GDM1 (cell line): Measurements from ENCODE around the gene TKFC.

ENCODE experiments used
- DNase-seq: peaks from one replicate; lab custom pipeline; 2025; lab: John Stamatoyannopoulos, UW

The TKFC gene

DNA sequence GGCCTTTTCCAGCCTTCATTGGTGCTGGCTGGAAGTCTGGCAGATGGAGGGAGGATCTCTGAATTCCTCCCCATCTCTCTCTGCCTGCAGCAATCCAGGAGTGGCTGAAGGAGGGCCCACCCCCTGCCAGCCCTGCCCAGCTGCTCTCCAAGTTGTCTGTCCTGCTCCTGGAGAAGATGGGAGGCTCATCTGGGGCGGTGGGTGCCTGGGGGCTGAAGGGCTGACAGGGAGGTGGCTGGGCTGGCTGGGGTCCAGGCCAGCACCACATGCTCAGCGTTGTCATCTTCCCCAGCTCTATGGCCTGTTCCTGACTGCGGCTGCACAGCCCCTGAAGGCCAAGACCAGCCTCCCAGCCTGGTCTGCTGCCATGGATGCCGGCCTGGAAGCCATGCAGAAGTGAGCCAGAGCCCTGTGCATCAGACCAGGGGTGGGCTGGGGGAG lies 12.2 kb downstream of the TKFC start:
- DNase-seq, result no peak

DNA sequence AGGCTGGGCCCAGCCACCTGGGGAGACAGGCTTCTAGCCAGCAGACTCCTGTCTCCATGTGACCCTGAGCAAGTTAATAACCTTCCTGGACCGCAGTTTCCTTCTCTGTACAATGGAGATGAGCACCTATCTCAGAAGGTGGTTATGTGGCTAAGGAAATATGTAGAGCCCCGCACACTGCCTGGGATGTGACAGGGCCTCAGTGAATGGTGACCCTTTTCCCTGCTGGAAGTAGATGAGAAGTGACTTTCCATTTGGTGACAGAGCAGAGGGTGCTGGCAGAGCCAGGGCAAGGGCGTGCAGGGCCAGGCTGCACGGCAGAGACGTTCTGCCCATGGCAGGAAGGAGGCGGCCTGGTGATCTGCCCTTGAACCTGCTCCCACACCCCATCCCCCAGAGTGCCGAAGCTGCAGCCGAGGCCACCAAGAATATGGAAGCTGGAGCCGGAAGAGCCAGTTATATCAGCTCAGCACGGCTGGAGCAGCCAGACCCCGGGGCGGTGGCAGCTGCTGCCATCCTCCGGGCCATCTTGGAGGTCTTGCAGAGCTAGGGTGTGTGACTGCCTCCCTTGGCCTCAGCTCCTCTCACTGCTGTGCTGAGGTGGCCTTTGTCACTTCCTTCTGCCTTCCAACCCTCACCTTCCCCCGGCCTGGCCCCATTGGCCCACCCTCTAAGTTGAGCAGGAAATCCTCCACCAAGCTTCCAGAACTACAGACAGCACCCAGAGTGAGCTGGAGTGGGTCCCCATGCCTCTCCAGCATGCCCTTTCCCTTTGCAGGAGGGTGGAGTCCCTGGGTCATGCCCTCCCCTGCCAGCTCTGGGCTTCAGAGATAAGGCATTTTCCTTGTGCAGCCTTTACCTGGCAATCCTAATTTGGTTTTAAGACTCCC lies 13.2 kb downstream of the TKFC start:
- DNase-seq, result peak; percentile 42

DNA sequence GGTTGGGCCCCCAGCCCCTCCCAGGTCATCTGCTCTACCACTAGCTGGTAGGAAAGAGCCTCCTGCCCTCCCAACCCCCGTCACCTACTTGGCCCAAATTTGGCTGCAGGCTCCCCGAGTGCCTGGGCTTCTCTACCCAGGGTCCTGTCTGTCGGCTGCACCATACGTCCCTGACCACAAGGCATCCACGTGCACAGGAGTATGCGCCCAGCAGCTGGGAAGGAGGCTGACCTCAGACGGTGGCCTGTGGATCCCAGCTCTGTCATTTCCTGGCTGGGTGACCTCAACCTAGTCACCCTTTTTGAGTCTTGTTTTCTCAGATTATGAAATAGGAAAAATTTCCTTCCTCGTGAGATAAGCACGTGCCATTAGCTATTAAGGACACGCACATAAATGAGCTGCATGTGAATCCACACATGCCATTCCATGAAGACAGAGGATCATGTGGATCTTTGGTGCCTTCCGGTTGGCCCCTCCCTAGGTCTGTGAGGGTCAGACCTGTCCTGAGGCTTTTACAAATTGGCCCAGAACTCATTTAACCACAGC lies 15.0 kb downstream of the TKFC start:
- no peak for DNase-seq

DNA sequence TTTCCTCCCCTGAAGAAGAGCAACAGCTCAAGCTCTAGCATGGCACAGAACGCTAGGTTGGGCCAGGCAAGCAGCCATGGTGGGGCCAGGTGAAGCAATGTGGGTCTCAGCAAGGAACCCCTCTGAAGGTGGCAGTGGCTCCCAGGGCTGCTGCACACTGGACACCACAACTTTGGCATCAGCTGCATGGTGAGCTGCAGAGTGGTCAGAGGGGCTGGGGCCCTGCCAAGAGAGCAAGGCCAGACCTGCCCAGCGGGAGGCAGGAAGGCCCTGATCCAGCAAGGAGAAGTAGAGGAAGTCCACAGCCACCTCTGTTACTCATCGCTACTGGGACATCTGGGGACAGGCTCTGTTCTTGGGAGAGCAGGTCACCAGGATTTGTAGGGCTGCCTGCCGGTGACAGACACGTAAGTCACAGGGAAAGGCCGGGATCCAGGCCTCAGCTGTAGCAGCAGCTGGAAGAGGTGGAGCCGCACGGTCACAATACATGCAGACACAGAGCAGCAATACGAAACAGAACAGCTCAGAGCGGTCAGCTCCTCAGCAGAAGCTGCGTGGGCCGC lies 16.2 kb downstream of the TKFC start:
- DNase-seq, result no peak

DNA sequence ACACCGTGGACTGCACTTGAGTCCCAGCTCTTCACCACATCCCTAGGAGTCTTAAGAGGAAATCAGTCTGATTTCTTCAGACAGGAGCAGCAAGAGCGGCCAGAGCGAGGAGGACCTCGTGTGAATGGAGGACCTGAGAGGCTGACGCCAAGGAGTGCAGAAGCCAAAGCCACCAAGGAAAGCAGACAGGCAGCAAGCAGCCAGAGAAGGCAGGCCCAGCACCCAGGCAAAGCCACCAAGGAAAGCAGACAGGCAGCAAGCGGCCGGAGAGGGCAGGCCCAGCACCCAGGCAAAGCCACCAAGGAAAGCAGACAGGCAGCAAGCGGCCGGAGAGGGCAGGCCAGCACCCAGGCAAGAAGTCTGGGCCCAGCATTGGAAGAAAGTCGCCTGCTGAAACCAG lies 16.9 kb downstream of the TKFC start:
- no peak for DNase-seq

DNA sequence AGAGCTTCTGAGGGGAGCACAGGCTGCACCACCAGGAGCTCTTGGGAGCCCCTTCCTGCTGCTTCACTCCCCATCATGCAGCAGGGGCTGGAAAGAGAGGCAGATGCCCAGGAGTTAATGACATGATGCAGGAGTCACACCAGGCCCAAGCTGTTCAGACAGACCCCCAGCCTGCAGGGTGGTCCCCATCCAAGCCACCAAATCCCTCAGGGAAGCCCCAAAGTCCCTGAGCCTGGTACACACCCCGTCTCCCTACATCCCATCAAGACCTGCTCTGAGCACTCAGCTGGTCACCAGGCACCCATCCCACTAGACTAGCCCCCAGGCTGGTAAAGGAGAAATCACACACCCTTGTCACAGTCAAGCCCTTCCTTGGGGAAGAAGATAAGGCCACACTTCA lies 17.3 kb downstream of the TKFC start:
- DNase-seq, result no peak

DNA sequence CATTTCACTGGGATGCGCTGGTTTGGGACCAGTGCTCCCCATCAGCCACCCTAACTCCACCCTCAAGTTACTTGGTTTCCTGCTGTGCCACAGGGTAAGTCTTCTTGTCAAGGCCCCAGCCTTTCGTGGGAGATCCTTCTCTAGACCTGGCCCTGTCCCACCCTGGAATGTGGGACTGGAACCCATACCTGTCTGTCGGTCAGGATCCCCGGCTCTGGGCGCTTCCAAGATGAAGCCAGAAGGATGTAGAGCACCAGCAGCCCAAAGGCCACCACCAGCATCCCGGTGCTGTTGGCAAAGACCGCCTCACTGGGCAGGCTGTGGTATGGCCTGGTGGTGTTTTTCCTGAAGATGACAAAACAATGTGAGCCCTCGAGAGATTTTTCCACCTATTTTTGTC lies 17.8 kb downstream of the TKFC start:
- no peak for DNase-seq

DNA sequence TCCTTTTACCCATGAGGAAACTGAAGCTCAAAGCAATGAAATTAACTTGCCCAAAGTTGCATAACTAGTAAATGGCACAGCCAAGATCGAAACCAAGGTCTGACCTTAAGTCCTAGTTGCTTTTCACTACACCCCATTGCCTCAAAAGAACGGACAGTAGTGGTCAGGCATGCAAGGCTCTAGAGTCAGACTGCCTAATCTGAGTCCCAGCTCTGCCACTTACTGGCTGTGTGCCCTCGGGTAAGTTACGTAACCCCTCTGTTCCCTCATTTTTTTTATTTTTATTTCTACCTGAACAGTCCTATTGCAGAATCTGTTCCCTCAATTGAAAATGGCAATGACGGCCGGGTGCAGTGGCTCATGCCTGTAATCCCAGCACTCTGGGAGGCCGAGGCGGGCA lies 19.0 kb downstream of the TKFC start:
- no peak for DNase-seq

DNA sequence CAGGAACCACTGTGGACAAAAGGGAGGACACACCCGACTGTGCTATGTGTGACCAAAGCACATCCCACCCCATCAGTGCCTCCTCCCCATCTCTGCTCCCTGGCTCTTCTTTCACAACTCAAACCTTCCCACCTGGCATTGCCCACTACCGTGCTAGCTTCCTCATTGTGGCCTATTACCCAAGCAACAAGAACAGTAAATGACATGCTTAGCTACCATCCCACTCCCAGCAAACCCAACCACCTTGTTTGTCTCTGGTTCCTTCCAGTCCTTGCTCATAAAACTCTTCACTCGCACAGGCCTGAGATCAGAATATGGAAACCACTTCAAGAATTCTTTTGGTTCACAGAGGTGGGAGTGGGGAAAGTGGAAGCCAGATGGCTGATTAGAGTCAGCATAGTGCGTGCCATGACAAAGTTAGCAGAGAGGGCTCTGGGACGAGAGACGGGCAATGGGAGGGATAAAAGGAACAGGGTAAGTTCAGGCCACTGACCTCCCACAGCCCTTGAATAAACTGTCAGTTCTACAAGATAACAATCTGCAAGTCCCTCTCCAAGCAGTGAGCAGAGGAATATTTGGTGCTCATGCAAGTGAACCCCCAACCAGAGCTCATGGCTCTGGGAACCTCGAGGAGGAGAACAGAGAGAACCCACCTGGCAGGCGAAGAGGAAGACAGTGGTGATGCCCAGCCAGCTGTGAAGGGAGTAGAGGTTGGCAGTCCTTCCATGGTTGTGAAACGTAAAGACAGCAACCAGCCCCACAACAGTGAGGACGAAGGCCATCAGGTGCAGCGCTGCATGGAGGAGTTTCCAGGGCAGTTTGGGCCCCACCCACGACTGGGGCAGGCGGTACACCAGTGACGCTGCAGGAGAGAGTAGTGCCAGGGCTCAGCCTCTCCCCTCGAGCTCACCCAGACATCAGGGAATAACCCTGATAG lies 20.4 kb downstream of the TKFC start:
- no peak for DNase-seq

DNA sequence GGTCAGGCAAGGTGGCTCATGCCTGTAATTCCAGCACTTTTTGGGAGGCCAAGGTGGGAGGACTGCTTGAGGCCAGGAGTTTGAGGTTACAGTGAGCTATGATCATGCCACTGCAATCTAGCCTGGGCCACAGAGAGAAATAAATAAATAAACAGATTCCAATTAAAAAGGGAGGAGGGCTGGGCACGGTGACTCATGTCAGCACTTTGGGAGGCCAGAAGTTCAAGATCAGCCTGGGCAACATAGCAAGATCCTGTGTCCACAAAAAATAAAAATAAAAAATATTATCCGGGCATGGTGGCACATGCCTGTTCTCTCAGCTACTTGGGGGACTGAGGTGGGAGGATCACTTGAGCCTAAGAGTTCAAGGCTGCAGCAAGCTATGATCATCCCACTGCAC lies 21.2 kb downstream of the TKFC start:
- no peak for DNase-seq

DNA sequence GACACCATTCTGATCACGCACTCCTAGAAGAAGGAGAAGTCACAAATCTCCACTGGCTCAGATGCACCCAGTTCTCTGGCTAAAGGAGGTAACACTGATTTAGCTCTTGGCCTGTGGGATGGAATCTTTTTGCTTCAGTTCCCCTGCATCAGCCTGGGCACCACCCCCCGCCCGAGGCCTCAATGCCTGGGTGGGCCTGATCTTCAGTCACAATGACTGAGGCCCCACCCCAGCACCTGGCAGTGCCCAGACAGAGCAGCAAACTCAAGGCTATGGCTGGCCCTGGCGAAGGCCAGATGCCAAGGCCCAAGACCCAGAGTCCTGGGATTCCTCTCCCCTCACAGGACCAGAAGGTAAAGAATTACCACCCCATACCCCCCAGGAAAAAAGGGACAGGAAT lies 23.7 kb downstream of the TKFC start:
- DNase-seq, result no peak

DNA sequence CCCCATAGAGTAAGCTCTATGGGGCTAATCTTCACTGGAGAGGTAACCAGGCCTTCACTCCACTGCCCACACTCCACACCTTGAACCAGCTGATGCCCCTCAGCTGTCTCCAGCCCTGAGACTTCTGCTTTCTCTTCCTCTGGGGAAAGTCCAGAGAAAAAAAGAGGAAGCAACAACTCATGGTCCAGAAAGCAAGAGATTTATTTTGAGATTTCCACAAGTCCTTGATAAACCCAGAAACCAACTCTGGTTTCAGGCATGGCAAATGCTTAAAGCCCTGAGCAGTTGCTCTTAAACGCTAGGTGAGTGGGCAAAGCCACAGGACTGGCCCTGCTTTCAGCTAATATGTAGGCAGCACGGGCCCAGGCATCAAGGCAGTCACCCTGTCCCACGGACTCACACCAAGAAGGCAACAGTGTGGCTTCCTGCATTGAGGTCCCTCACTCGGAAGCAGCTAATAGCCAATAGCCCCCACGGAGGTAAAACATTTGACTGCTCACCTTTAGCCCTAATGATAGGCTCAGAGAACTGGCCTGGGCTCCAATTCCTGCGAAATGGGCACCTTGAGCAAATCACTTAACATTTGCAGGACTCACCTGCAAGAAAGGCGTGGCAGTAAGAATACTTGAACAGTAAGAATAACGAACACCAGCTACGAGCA lies 24.3 kb downstream of the TKFC start:
- no peak for DNase-seq

DNA sequence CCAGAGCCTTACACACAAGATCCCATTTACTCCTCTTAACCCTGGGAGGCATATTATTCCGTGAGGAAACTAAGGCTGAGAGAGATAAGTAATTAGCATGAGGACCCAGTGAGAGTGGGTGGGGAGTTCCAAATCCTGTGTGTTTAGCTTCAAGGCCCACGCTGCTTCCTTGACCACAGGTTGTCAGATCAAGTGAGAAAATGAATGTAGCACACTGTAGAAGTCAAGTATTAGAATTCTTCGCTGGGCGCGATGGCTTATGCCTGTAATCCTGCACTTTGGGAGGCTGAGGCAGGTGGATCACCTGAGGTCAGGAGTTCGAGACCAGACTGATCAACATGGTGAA lies 24.8 kb downstream of the TKFC start:
- no peak for DNase-seq

DNA sequence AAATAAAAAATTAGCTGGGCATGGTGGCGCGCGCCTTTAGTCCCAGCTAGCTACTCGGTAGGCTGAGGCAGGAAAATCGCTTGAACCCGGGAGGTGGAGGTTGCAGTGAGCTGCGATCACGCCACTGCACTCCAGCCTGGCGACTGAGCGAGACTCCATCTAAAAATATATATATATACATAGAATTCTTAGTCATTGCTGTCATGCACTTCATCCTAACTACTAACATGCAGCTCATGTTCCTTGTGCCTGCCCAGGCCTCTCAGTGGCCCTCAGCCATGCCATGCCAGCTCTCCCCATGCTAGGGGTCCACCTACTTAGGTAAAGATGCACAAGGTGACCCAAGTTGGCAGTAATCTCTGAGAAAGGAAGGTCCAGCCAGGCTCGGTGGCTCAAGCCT lies 25.5 kb downstream of the TKFC start:
- no peak for DNase-seq

DNA sequence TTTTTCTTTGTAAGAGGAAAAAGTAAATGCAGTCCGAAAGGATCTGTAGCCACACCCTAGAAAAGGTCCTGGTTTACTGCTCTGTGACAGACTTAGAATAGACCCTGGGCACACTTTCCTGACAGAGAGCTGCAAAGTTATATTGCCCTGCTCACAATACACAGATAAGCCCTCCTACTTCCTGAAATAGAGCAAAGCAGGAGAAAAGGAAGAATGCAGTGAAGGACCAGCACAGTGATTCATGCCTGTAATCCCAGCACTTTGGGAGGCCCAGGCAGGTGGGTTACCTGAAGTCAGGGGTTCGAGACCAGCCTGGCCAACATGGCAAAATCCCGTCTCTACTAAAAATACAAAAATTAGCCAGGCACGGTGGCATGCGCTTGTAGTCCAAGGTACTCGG lies 26.5 kb downstream of the TKFC start:
- DNase-seq, result no peak

DNA sequence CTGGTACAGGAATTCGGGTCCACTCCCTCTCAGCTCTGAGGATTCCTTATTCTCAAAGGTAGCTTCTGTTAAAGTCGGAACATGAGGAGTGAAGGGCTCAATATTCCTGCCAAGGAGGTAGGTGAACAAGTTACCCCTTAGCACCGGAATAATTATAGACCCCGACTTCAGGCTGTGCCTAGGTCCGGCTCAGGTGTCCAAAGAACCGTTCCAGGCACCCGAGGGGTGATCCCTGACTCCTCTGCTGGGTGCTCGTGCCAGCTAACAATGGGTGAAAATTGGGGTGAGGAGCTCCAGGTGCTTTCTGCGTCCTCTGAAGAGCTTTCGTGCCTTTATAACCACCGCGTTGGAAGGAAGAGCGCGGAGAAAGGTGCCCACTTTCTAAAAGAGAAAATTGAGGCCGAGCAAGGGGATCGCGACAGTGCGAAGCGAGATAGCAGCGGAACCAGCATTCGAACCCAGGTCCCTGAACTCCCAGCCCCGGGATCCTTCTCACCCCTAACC lies 28.3 kb downstream of the TKFC start:
- DNase-seq, result no peak

DNA sequence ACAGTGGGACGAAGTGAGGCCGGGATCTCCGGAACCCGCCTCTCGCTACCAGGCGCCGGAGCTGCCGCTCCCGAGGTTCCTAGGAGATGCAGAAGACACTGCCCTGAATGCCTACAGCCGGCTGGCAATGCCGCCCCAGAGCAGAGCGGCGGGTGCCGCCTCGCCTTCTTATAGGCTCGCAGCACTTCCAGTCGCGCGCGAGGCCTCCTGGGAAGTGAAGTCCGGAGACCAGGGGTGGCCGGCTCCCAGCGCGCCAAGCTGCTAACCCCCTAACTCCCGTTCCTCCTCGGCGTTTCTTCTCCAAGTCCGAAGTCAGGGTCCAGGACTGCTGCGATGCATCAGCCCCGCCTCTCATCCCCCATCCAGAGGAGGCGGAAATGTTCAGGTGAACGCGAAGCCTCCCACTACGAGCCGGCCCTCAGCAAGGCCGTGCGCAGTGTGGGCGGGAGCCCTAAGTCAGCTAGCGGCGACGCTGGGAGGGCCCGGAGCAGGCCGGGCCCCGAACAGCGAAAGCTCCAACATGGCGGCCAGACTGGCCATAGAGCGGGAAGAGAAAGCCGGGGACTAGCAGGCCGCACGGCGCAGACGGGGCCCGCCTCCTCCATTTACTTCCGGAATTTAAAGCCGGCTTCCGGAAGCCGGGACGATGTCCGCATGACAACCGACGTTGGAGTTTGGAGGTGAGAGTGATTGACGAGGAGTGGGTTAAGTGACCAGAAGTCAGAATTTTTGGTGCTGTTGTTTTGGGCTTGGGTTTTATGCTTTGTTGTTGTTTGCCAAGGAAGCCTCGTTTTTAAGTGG lies 28.9 kb downstream of the TKFC start, which contains the start of the genes CYB561A3 and TMEM138:
Gene CYB561A3 (minus strand): TSS at position 142 of the 801 bp plus-strand sequence. CDS start 5,169 bp downstream, outside the sequence.
Gene TMEM138 (plus strand): TSS at position 634 of the 801 bp plus-strand sequence. CDS start 2,017 bp downstream, outside the sequence.
- DNase-seq, result peak; percentile 90

DNA sequence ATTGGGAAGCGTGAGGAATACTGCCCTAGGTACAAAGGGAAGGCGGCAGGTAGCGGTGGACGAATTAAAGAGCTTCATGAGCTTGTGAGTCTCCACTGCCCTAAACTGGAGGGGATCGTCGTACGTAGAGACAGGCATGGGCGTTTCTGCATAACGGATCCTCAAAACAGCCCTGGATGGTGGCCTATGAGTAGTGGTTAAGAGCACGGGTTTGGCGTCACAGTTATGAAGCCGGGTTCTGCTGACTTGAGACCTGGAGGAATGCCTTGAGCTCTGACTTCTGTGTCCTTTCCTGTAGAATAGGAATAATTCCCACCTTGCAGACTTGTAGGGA lies 29.5 kb downstream of the TKFC start:
- DNase-seq, result peak; percentile 36

DNA sequence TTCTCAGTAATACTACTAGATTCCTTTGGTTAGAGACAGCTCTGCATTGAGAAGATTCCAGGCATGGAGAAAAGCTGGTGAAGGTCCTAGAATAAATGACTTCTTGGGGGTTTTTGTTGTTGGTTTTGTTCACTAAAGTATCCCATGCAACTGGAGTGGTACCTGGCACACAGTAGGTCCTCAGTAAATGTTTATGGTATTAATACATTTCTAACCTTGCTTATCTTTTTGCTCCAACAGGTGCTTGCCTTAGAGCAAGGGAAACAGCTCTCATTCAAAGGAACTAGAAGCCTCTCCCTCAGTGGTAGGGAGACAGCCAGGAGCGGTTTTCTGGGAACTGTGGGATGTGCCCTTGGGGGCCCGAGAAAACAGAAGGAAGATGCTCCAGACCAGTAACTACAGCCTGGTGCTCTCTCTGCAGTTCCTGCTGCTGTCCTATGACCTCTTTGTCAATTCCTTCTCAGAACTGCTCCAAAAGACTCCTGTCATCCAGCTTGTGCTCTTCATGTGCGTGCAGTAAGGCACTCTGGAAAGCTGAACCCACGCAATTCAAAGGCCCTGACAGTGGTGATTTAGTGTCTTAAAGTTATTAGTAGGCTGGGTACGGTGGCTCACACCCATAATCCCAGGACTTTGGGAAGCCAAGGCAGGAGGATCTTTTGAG lies 31.1 kb downstream of the TKFC start:
- no peak for DNase-seq

DNA sequence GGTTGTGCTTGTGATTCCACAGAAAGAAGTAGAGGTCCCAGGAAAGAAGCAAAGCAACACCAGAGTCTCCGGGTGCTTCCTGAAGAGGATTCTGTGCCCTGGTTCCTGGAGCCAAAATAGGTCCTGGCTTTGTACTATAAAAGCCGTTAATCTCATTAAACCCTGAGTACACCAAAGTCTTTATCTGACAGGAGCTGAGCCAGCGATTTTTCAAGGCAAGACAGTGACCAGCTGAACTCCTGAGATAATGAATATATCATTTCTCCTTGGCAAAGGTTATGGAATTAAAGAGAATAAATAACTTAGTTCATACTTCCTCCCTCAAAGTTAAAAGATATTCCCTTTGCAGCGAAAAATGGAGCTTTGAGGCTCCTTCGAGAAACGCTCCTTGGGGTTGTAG lies 34.4 kb downstream of the TKFC start:
- no peak for DNase-seq
